Measurements from ENCODE around the gene YIF1B.
"Not testable (repeated sequence)": the region's sequence is repeated elsewhere in the genome, so short reads cannot be mapped to it uniquely, and the experiment has no call there.

YIF1B gene

DNA sequence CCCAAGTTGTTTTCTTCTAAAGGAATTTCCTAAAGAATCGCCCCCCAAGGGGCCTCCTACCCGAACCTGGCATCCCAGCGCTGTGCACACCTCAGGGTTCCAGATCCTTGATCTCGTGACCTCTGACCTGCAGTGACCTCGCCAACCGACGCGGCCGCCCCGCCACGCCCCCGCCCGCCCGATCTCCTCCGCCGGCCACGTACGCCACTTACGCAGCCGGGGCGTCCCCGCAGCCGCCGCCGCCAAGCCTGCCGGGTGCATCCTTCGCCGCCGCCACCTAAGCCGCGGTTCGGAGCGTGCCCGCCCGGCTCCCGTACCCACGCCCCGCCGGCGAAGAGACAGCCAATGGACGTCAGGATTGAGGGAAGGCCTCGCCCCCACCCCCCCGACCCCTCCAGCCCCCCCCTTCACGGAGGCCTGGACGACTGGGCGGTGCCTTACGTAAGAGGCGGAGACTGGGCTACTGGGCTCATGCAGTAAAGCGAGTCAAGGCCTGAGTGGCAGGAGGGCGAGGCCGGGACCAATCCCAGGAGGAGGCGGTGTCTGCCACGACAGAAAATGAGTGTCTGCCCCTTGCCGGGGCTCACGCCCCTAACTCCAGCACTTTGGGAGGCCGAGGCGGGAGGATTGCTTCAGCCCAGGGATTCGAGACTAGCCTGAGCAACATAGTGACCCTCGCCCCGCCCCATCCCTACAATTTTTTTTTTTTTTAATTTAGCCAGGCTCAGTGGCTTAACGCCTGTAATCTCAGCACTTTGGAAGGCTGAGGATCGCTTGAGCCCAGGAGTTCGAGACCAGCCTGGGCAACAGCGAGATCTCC, at the start of gene YIF1B:
YIF1B (minus strand) TSS at position 291 of the 820 bp plus-strand sequence; CDS start at position 261, 30 bp downstream.
- H3K4me1 ChIP-seq: no peaks in the 10 kb centered on the region
- H3K4me2 ChIP-seq (ENCODE audit: low read length): peak within 1 kb of the TSS; percentile 86
- no peaks in the 10 kb centered on the region for H3K9me3 ChIP-seq (ENCODE audit: control insufficient read depth, low read length)
- H3K27me3 ChIP-seq (ENCODE audit: control insufficient read depth, insufficient read depth, low read length): no peaks in the 10 kb centered on the region
- H3K4me3 ChIP-seq (ENCODE audit: low read depth, low read length): peak within 1 kb of the TSS; percentile 68
- no peaks in the 10 kb centered on the region for H3K36me3 ChIP-seq (ENCODE audit: control insufficient read depth, insufficient read depth, low read length)
- peak within 1 kb of the TSS; percentile 79 for H3K27ac ChIP-seq
- peak within 1 kb of the TSS; percentile 98 for H2AFZ ChIP-seq
- TF ChIP-seq, protein P1, sequence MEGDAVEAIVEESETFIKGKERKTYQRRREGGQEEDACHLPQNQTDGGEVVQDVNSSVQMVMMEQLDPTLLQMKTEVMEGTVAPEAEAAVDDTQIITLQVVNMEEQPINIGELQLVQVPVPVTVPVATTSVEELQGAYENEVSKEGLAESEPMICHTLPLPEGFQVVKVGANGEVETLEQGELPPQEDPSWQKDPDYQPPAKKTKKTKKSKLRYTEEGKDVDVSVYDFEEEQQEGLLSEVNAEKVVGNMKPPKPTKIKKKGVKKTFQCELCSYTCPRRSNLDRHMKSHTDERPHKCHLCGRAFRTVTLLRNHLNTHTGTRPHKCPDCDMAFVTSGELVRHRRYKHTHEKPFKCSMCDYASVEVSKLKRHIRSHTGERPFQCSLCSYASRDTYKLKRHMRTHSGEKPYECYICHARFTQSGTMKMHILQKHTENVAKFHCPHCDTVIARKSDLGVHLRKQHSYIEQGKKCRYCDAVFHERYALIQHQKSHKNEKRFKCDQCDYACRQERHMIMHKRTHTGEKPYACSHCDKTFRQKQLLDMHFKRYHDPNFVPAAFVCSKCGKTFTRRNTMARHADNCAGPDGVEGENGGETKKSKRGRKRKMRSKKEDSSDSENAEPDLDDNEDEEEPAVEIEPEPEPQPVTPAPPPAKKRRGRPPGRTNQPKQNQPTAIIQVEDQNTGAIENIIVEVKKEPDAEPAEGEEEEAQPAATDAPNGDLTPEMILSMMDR (IDR thresholded peaks at IDR 0.05): no peak
- no peaks in the 10 kb centered on the region for H3K79me2 ChIP-seq
- H3K9ac ChIP-seq: no peak within 1 kb of the TSS

- H3K27me3 ChIP-seq (ENCODE audit: control insufficient read depth, insufficient read depth, low read length); H3K9ac ChIP-seq; H3K79me2 ChIP-seq; H3K27ac ChIP-seq; H3K36me3 ChIP-seq (ENCODE audit: control insufficient read depth, insufficient read depth, low read length); H3K9me3 ChIP-seq (ENCODE audit: control insufficient read depth, low read length); H3K4me1 ChIP-seq: not testable (repeated sequence)
- Histone ChIP-seq H2AFZ (peak overlapping the region; percentile 97), H3K4me2 (ENCODE audit: low read length) (peak overlapping the region; percentile 100), H3K4me3 (ENCODE audit: low read depth, low read length) (peak overlapping the region; percentile 78)
Observed at GRCh38 chr19:38362946-38363688, 47.4 kb upstream of the YIF1B start.

DNA sequence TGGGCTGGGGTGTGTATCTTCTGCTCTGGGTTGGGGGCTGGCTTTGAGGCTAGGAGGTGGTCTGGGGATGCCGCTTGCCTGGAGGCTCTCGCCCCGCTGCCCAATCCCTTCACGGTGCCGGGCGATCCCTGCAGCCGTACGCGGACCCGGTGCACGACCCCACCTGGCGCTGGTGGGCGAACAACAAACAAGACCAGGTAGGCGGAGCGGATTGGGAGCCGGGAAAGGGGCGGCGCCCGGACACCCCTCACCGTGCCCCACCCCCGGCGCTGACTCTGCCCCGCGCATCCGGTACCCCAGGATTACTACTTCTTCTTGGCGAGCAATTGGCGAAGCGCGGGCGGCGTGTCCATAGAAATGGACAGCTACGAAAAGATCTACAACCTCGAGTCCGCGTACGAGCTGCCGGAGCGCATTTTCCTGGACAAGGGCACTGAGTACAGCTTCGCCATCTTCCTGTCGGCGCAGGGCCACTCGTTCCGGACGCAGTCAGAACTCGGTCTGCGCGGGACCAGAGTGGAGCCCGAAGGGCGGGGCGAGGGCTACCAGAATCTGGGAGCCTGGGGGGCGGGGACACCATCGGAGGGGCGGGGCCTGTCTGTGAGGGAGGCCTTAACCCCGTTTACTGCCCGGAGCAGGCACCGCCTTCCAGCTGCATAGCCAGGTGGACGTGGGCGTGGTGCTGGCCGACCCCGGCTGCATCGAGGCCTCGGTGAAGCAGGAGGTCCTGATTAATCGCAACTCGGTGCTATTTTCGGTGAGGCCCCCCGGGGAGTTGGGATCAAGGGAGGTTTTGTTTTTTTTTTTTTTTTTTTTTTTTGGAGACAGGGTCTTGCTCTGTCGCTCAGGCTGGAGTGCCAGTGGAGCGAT, 46.6 kb upstream of the YIF1B start:
- H3K4me2 ChIP-seq (ENCODE audit: low read length): peak overlapping the region; percentile 100
- TF ChIP-seq, protein P1 (IDR thresholded peaks at IDR 0.05): no peak
- peak overlapping the region; percentile 78 for H3K4me3 ChIP-seq (ENCODE audit: low read depth, low read length)
- no peaks in the 10 kb centered on the region for H3K36me3 ChIP-seq (ENCODE audit: control insufficient read depth, insufficient read depth, low read length)
- H3K27me3 ChIP-seq (ENCODE audit: control insufficient read depth, insufficient read depth, low read length): no peaks in the 10 kb centered on the region
- no peaks in the 10 kb centered on the region for H3K4me1 ChIP-seq
- H3K9me3 ChIP-seq (ENCODE audit: control insufficient read depth, low read length): no peaks in the 10 kb centered on the region
- peak overlapping the region; percentile 70 for H3K27ac ChIP-seq
- H3K79me2 ChIP-seq: no peaks in the 10 kb centered on the region
- H3K9ac ChIP-seq: no peak overlapping the region
- peak overlapping the region; percentile 97 for H2AFZ ChIP-seq

DNA sequence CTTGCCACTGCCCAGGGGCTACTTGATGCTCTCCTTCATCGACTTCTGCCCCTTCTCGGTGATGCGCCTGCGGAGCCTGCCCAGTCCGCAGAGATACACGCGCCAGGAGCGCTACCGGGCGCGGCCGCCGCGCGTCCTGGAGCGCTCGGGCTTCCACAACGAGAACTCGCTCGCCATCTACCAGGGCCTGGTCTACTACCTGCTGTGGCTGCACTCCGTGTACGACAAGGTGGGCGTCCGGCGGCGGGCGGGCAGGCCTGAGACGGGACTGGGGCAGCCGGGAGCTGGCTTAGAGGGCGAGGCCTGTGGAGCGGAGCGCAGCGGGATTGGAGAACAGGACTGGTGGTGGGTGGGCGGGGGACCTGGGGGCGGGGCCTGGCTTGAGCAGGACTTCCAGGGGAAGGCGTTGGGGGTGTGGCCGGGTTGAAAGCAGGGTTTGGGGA, 45.9 kb upstream of the YIF1B start:
- H3K27ac ChIP-seq: peak overlapping the region; percentile 70
- no peaks in the 10 kb centered on the region for H3K27me3 ChIP-seq (ENCODE audit: control insufficient read depth, insufficient read depth, low read length)
- H3K4me2 ChIP-seq (ENCODE audit: low read length): peak overlapping the region; percentile 100

More for the DNA sequence above, 45.9 kb upstream of the YIF1B start:
- Histone ChIP-seq H3K79me2 (no peaks in the 10 kb centered on the region), H3K9me3 (ENCODE audit: control insufficient read depth, low read length) (no peaks in the 10 kb centered on the region), H3K36me3 (ENCODE audit: control insufficient read depth, insufficient read depth, low read length) (no peaks in the 10 kb centered on the region), H3K4me1 (no peaks in the 10 kb centered on the region), H3K4me3 (ENCODE audit: low read depth, low read length) (peak overlapping the region; percentile 78), H3K9ac (no peak overlapping the region), H2AFZ (peak overlapping the region; percentile 97)
- TF ChIP-seq, protein P1 (IDR thresholded peaks at IDR 0.05): no peak

Data from parathyroid adenoma (tissue), 2 donors.